Epithelial cell of esophagus (primary cell): Measurements from ENCODE around the gene SAYSD1.

ENCODE experiments used
- DNase-seq: peaks from one replicate; pipeline ENCODE4 v3.0.0; 2010; ENCODE audit warnings: low read depth
- H3K4me3 ChIP-seq: 2 replicates; pipeline ENCODE4 v1.5.1; 2011; ENCODE audit warnings: mild to moderate bottlenecking, low read length, control low read depth
- CTCF ChIP-seq: IDR thresholded peaks from 2 replicates; pipeline ENCODE4 v1.5.1; 2011; ENCODE audit warnings: low read depth, mild to moderate bottlenecking, low read length, control low read depth, inconsistent platforms; ENCODE audit not compliant: insufficient read depth; ENCODE audit errors: missing control alignments

Gene SAYSD1

GRCh38 chr6:39063526-39063925 lies 51.5 kb downstream of the SAYSD1 start:
- TF ChIP-seq CTCF = no peak
- no peak overlapping the region for H3K4me3 ChIP-seq
- DNase-seq = no peak

- DNase-seq = no peak
- no peak for TF ChIP-seq CTCF
- H3K4me3 ChIP-seq = no peak overlapping the region
These were observed 52.8 kb downstream of the SAYSD1 start for GRCh38 chr6:39062014-39062740.

GRCh38 chr6:39061588-39061987 lies 53.4 kb downstream of the SAYSD1 start:
- DNase-seq = no peak
- TF ChIP-seq CTCF = no peak
- H3K4me3 ChIP-seq = no peak overlapping the region

GRCh38 chr6:39061182-39061581 lies 53.8 kb downstream of the SAYSD1 start:
- DNase-seq = no peak
- no peak overlapping the region for H3K4me3 ChIP-seq
- TF ChIP-seq CTCF = no peak

GRCh38 chr6:39060467-39061160 lies 54.4 kb downstream of the SAYSD1 start:
- DNase-seq = no peak
- H3K4me3 ChIP-seq = no peak overlapping the region
- no peak for TF ChIP-seq CTCF

GRCh38 chr6:39059496-39060310 lies 55.3 kb downstream of the SAYSD1 start:
- TF ChIP-seq CTCF = no peak
- H3K4me3 ChIP-seq = no peak overlapping the region
- DNase-seq = no peak
